HG03520 (cell line): ENCODE measurements around the gene DNAL4.

ENCODE experiments used
- ATAC-seq: cut with Tn5 transposase; IDR thresholded peaks from one replicate; pipeline ENCODE4 v1.9.1; 2021; ENCODE audit warnings: mild to moderate bottlenecking, moderate library complexity; ENCODE audit not compliant: unreplicated experiment

The DNAL4 gene

GRCh38 chr22:38788021-38788816 is 5.7 kb downstream of the DNAL4 start:
- no peak for ATAC-seq

- no peak for ATAC-seq
These were observed 7.3 kb downstream of the DNAL4 start for GRCh38 chr22:38786631-38787030.

GRCh38 chr22:38784856-38785255 is 9.1 kb downstream of the DNAL4 start:
- no peak for ATAC-seq

GRCh38 chr22:38784035-38784434 is 9.9 kb downstream of the DNAL4 start:
- ATAC-seq = no peak

- no peak for ATAC-seq
These were observed 10.8 kb downstream of the DNAL4 start for GRCh38 chr22:38783095-38783615.

GRCh38 chr22:38782402-38783094 is 11.4 kb downstream of the DNAL4 start:
- no peak for ATAC-seq

GRCh38 chr22:38781033-38781432 is 12.9 kb downstream of the DNAL4 start:
- no peak for ATAC-seq

- no peak for ATAC-seq
These were observed 16.8 kb downstream of the DNAL4 start for GRCh38 chr22:38777087-38777671.

GRCh38 chr22:38776086-38776485 is 17.9 kb downstream of the DNAL4 start:
- no peak for ATAC-seq

GRCh38 chr22:38775656-38776055 is 18.3 kb downstream of the DNAL4 start:
- no peak for ATAC-seq

GRCh38 chr22:38774496-38775166 is 19.3 kb downstream of the DNAL4 start:
- no peak for ATAC-seq

GRCh38 chr22:38773363-38773946 is 20.5 kb downstream of the DNAL4 start:
- ATAC-seq = no peak

GRCh38 chr22:38772623-38772873 is 21.4 kb downstream of the DNAL4 start:
- no peak for ATAC-seq

- no peak for ATAC-seq
These were observed 23.5 kb downstream of the DNAL4 start for GRCh38 chr22:38770257-38770949.

- no peak for ATAC-seq
These were observed 25.9 kb downstream of the DNAL4 start for GRCh38 chr22:38768036-38768435.

- no peak for ATAC-seq
These were observed 26.6 kb downstream of the DNAL4 start for GRCh38 chr22:38767313-38767712.

GRCh38 chr22:38766076-38766777 is 27.7 kb downstream of the DNAL4 start:
- no peak for ATAC-seq

GRCh38 chr22:38762551-38762983 is 31.4 kb downstream of the DNAL4 start:
- ATAC-seq = no peak

- ATAC-seq = no peak
These were observed 32.5 kb downstream of the DNAL4 start for GRCh38 chr22:38761202-38762162.
